ENCODE data around the gene ZDHHC7. TPM values are rescaled to one million over a fixed set of nuclear protein-coding genes. Genes with fewer than 3 reads are reported as not detected.
A peak's percentile ranks its signal among the peaks of the same experiment; 100 is the strongest.

The ZDHHC7 gene
- total RNA-seq, 1 experiment from 2014 or later = 39.9 TPM

- no peak for TF ChIP-seq MAX (IDR thresholded peaks at IDR 0.05)
- TF ChIP-seq TCF7L2 (IDR thresholded peaks at IDR 0.05; ENCODE audit: borderline replicate concordance, extremely low read depth, insufficient read depth, insufficient read length) = no peak
- TF ChIP-seq, protein P1, sequence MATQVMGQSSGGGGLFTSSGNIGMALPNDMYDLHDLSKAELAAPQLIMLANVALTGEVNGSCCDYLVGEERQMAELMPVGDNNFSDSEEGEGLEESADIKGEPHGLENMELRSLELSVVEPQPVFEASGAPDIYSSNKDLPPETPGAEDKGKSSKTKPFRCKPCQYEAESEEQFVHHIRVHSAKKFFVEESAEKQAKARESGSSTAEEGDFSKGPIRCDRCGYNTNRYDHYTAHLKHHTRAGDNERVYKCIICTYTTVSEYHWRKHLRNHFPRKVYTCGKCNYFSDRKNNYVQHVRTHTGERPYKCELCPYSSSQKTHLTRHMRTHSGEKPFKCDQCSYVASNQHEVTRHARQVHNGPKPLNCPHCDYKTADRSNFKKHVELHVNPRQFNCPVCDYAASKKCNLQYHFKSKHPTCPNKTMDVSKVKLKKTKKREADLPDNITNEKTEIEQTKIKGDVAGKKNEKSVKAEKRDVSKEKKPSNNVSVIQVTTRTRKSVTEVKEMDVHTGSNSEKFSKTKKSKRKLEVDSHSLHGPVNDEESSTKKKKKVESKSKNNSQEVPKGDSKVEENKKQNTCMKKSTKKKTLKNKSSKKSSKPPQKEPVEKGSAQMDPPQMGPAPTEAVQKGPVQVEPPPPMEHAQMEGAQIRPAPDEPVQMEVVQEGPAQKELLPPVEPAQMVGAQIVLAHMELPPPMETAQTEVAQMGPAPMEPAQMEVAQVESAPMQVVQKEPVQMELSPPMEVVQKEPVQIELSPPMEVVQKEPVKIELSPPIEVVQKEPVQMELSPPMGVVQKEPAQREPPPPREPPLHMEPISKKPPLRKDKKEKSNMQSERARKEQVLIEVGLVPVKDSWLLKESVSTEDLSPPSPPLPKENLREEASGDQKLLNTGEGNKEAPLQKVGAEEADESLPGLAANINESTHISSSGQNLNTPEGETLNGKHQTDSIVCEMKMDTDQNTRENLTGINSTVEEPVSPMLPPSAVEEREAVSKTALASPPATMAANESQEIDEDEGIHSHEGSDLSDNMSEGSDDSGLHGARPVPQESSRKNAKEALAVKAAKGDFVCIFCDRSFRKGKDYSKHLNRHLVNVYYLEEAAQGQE (IDR thresholded peaks at IDR 0.05; ENCODE audit: low read depth) = no peak
- no peak for TF ChIP-seq EGR1 (IDR thresholded peaks at IDR 0.05; ENCODE audit: low read depth)
- no peak for TF ChIP-seq EZH2phosphoT487 (IDR thresholded peaks at IDR 0.05; ENCODE audit: borderline replicate concordance)
Observed at GRCh38 chr16:84975522-84975921, 35.8 kb downstream of the ZDHHC7 start (continued).

- Histone ChIP-seq H3K4me1 (ENCODE audit: control insufficient read depth in 1 of 2, insufficient read depth in 2 of 2, low read length in 2 of 2) (peaks cover 0 to 16% of the 10 kb centered on the region in 2 experiments; a peak in 2 of 4 replicates), H3K9ac (ENCODE audit: low read length) (no peak overlapping the region), H4K20me1 (ENCODE audit: insufficient read depth) (no peaks in the 10 kb centered on the region), H3K4me2 (ENCODE audit: low read length) (no peak overlapping the region), H3K36me3 (ENCODE audit: control insufficient read depth in 1 of 2, insufficient read depth in 2 of 2, low read length in 2 of 2) (peaks cover 41 to 43% of the 10 kb centered on the region in 2 experiments), H3K27ac (ENCODE audit: low read depth, low read length) (no peak overlapping the region), H3K27me3 (ENCODE audit: insufficient read depth, low read length) (no peaks in the 10 kb centered on the region), H2AFZ (ENCODE audit: low read depth, low read length, poor library complexity, severe bottlenecking) (no peak overlapping the region), H3K9me3 (ENCODE audit: control insufficient read depth in 1 of 2, insufficient read depth in 1 of 2, low read depth in 1 of 2, low read length in 2 of 2) (no peaks in the 10 kb centered on the region), H3K9me2 (ENCODE audit: insufficient read depth) (no peaks in the 10 kb centered on the region), H3K4me3 (replicated peaks in 1 of 2; ENCODE audit: low read depth in 1 of 2, low read length in 2 of 2) (no peak overlapping the region), H3K79me2 (ENCODE audit: insufficient read depth, low read length) (no peaks in the 10 kb centered on the region; the same call in 1 of the 2 replicates)
- DNase-seq (ENCODE audit: low read depth, low spot score) (no peak), ATAC-seq (no peak)
- no TSS peak for BruUV-seq (replicated peaks)
- TF ChIP-seq CTCF (IDR thresholded peaks at IDR 0.05 in 2 of 3, conservative IDR thresholded peaks at IDR 0.05 in 1 of 3; ENCODE audit: borderline replicate concordance in 1 of 3, insufficient read depth in 1 of 3, low read depth in 2 of 3, low read length in 2 of 3) (peak in 1 of 3 experiments; percentile 12; a peak in 1 of 6 replicates), FOSL1 (IDR thresholded peaks at IDR 0.05; ENCODE audit: low read depth) (no peak)
- intact Hi-C loops (cut with micrococcal nuclease) = no loop called here
- RAD21 ChIA-PET (ENCODE audit: low non-redundant PET in 1 of 2, low total read pairs in 2 of 2, uncharacterized antibody in 2 of 2, unreplicated experiment in 2 of 2) = no interaction called here
- CTCF ChIA-PET = interaction anchor here (0.8 to 1.5 kb wide), 2 partner anchors 222 to 353 kb away, joined by 3 to 4 read pairs; no protein-coding TSS in a partner anchor
- POLR2A ChIA-PET = no interaction called here
Observed at GRCh38 chr16:84975066-84975465, 36.3 kb downstream of the ZDHHC7 start.
